Prostate gland (tissue), 2 donors: Measurements from ENCODE around the gene MFSD12. TPM values are rescaled to one million over a fixed set of nuclear protein-coding genes. Genes with fewer than 3 reads are reported as not detected.
"Not testable (repeated sequence)": the region's sequence is repeated elsewhere in the genome, so short reads cannot be mapped to it uniquely, and the experiment has no call there.

Experiments
- DNase-seq: peaks from one replicate; pipeline ENCODE4 v3.0.0-alpha.2; 2019; ENCODE audit warnings: low spot score
- H3K27ac ChIP-seq, 2 donors: fragments of 200-600 bp; sonication (generic); 2 replicates each; pipeline ENCODE4 v1.5.1; 2017 to 2019
- H3K27me3 ChIP-seq: fragments of 200-600 bp; sonication (generic); replicated peaks from 2 replicates; pipeline ENCODE4 v1.5.1; 2019; ENCODE audit not compliant: insufficient read depth
- H3K36me3 ChIP-seq, 2 donors: fragments of 200-600 bp; sonication (generic); 1 replicate in 1 of 2; 2 replicates in 1 of 2; pipeline versions ENCODE4 v1.5.1 to v1.8.1; 2017 to 2019
- H3K4me1 ChIP-seq: fragments of 200-600 bp; sonication (generic); replicated peaks from 2 replicates; pipeline ENCODE4 v1.5.1; 2019
- H3K4me3 ChIP-seq, 2 donors: fragments of 200-600 bp; sonication (generic); 2 replicates each; pipeline ENCODE4 v1.5.1; 2017 to 2019
- H3K9me3 ChIP-seq: fragments of 200-600 bp; sonication (generic); 2 replicates; pipeline ENCODE4 v1.5.1; 2017
- CTCF ChIP-seq, 4 experiments: fragments of 200-600 bp in 2 of 4; fragments of 450-650 bp in 2 of 4; sonication (generic) in 2 of 4; IDR thresholded peaks; 1 replicate in 3 of 4; 2 replicates in 1 of 4; pipeline ENCODE4 v1.5.1; 2016 to 2019; ENCODE audit warnings: antibody characterized with exemption in 4 of 4, mild to moderate bottlenecking in 2 of 4, moderate library complexity in 2 of 4
- POLR2A ChIP-seq: fragments of 450-650 bp; IDR thresholded peaks from one replicate; pipeline ENCODE4 v1.6.1; 2016; ENCODE audit warnings: antibody characterized with exemption, mild to moderate bottlenecking
- POLR2AphosphoS5 ChIP-seq: sonication (generic); formaldehyde crosslinking; IDR thresholded peaks from one replicate; pipeline ENCODE4 v1.6.1; 2017; ENCODE audit warnings: antibody characterized with exemption
- WGBS: methylation state at CpG from one replicate; pipeline ENCODE4 v1.1.5; 2018; 5-methylcytosine and 5-hydroxymethylcytosine counted together
- intact Hi-C: fragments of 100-400 bp; cut with DNase I; formaldehyde crosslinking; loops from one replicate; pipeline ENCODE4 v1.14.2; 2022
- total RNA-seq, 2 donors: library from RNA; depleted of rRNA; stranded (reverse); fragments of >200 nt; gene quantifications; one replicate each; pipeline ENCODE4 v1.1.0, GENCODE V29; 2016

The MFSD12 gene
- total RNA-seq, 2 donors from 2014 or later, result 60.5 to 86.1 TPM

- not testable (repeated sequence) for H3K9me3 ChIP-seq, H3K27ac ChIP-seq, H3K4me3 ChIP-seq, H3K27me3 ChIP-seq, H3K36me3 ChIP-seq, H3K4me1 ChIP-seq, DNase-seq
- TF ChIP-seq POLR2AphosphoS5 (peak; percentile 17), CTCF (IDR thresholded peaks at IDR 0.05) (peak in 1 of 4 experiments; percentile 25)
- WGBS, result 51% methylated on average over 11 of the region's 11 CpGs
- intact Hi-C loops, result loop anchor here (10.0 kb wide), 1 partner anchor 65 kb away; the partner anchor contains the start of genes DOHH and FZR1
These were observed 12.7 kb upstream of the MFSD12 start for GRCh38 chr19:3570042-3570441.

- no peak overlapping the region for H3K4me3 ChIP-seq
- intact Hi-C loops, result no loop called here
- no peaks in the 10 kb centered on the region for H3K36me3 ChIP-seq
- H3K27me3 ChIP-seq, result no peaks in the 10 kb centered on the region
- TF ChIP-seq CTCF (IDR thresholded peaks at IDR 0.05) (no peak), POLR2A (no peak), POLR2AphosphoS5 (no peak)
- H3K27ac ChIP-seq, result no peak overlapping the region
- DNase-seq, result no peak
- 81% methylated on average over 19 of the region's 19 CpGs for WGBS
- H3K9me3 ChIP-seq, result no peaks in the 10 kb centered on the region
- H3K4me1 ChIP-seq, result no peaks in the 10 kb centered on the region
These were observed 7.8 kb upstream of the MFSD12 start for GRCh38 chr19:3565139-3565538.

- DNase-seq, result no peak
- no peaks in the 10 kb centered on the region for H3K27me3 ChIP-seq
- H3K36me3 ChIP-seq, result no peaks in the 10 kb centered on the region
- H3K4me1 ChIP-seq, result no peaks in the 10 kb centered on the region
- H3K9me3 ChIP-seq, result no peaks in the 10 kb centered on the region
- no peak overlapping the region for H3K4me3 ChIP-seq
- TF ChIP-seq POLR2AphosphoS5, result no peak
- no peak for TF ChIP-seq POLR2A
- TF ChIP-seq CTCF (IDR thresholded peaks at IDR 0.05), result no peak
- H3K27ac ChIP-seq, result no peak overlapping the region
- intact Hi-C loops, result no loop called here
- 89% methylated on average over 17 of the region's 17 CpGs for WGBS
These were observed 6.5 kb upstream of the MFSD12 start for GRCh38 chr19:3563709-3564524.

GRCh38 chr19:3556978-3557460 is 367 bp downstream of the MFSD12 start:
- intact Hi-C loops, result loop anchor here (2.0 kb wide), 1 partner anchor 16 kb away; the partner anchor contains the start of gene HMG20B
- peak; percentile 23 for DNase-seq
- H3K27me3 ChIP-seq, result no peaks in the 10 kb centered on the region
- WGBS, result 1% methylated on average over 30 of the region's 60 CpGs
- TF ChIP-seq CTCF (IDR thresholded peaks at IDR 0.05), result peak in 1 of 4 experiments; percentile 8
- no peak for TF ChIP-seq POLR2A
- no peak for TF ChIP-seq POLR2AphosphoS5
- no peaks in the 10 kb centered on the region for H3K36me3 ChIP-seq
- no peaks in the 10 kb centered on the region for H3K9me3 ChIP-seq
- H3K4me1 ChIP-seq, result no peaks in the 10 kb centered on the region
- H3K4me3 ChIP-seq, result peak overlapping the region; percentile 73 to 79
- peak overlapping the region in 1 of 2 donors; percentile 61 for H3K27ac ChIP-seq
